Measurements from ENCODE around the gene WDR18.

Gene WDR18

GRCh38 chr19:1040476-1041271 lies 56.5 kb downstream of the WDR18 start:
- peak; percentile 16 to 94 (median 81) for DNase-seq

GRCh38 chr19:1041272-1041834 lies 57.2 kb downstream of the WDR18 start:
- no peak for DNase-seq

- DNase-seq, result no peak
Observed at GRCh38 chr19:1041835-1042685, 57.9 kb downstream of the WDR18 start.

DNA sequence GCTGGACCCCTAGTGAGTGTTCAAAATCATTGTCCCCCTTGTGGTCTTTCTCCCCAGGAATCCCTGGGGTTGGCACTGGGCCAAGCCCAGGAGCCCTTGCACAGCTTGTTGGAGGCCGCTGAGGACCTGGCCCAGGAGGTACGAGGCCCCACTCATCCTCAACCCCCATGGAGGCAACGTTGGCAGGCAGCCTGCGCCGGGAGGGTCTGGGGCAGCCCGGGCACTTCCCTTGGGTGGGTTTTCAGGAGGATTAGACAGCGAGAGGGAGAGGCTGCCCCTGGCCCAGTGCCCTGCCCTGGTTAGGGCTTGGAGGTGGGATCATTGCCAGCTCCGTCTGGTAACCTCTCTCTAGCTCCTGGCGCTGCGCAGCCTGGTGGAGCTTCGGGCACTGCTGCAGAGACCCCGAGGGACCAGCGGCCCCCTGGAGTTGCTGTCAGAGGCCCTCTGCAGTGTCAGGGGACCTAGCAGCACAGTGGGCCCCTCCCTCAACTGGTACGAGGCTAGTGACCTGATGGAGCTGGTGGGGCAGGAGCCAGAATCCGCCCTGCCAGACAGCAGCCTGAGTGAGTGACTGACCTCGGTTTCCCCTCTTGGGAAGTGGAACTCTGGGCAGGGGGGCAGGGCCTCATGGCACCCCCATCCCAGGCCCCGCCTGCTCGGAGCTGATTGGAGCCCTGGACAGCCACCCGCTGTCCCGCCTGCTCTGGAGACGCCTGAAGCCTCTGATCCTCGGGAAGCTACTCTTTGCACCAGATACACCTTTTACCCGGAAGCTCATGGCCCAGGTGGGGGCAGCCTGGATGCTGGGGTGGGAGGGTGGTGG lies 58.8 kb downstream of the WDR18 start:
- no peak for DNase-seq
